ENCODE measurements around the gene MTHFS. TPM values are rescaled to one million over a fixed set of nuclear protein-coding genes. Genes with fewer than 3 reads are reported as not detected.

MTHFS gene
- total RNA-seq, 1 experiment from 2014 or later: 37.1 TPM

- no peak for DNase-seq (ENCODE audit: low spot score)
Measured at GRCh38 chr15:79816571-79816970, 80.2 kb downstream of the MTHFS start.

DNA sequence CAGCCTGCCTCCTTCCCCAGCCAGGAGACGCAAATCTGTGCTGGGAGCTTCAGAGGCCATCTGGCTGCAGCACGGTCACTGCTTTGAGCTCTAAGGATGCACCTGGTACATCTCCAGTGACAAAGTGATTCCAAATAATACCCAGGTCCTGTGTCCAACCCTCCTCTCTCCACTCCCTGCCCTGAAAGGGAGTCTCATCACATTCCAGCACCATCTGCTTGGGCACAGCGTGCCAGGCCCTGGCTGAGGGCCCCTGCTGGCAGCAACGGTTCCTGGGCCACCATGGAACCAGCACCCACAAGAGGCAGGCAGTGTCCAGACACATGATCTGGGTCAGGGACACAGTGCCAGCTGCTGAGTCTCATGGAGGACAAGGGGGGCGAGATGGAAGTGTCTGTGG is 81.3 kb downstream of the MTHFS start:
- no peak for DNase-seq (ENCODE audit: low spot score)

DNA sequence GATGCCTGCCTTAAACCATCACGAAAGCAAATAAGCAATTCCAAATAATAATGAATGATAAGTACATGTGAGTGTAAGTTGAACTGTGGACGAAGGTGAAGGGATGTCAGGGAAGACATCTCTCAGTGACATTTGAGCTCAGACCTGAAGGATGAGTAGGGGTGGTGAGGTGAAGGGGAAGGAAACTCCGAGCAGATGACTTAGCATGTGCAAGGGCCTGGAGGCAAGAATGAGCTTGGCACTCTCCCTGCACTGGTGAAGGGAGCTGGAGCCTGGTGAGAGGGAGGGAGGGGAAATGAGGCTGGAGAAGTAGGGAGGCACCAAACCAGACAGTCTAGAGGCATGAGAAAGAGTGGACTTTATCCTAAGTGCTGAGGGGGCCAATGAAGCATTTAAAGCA is 84.3 kb downstream of the MTHFS start:
- DNase-seq (ENCODE audit: low spot score): no peak

DNA sequence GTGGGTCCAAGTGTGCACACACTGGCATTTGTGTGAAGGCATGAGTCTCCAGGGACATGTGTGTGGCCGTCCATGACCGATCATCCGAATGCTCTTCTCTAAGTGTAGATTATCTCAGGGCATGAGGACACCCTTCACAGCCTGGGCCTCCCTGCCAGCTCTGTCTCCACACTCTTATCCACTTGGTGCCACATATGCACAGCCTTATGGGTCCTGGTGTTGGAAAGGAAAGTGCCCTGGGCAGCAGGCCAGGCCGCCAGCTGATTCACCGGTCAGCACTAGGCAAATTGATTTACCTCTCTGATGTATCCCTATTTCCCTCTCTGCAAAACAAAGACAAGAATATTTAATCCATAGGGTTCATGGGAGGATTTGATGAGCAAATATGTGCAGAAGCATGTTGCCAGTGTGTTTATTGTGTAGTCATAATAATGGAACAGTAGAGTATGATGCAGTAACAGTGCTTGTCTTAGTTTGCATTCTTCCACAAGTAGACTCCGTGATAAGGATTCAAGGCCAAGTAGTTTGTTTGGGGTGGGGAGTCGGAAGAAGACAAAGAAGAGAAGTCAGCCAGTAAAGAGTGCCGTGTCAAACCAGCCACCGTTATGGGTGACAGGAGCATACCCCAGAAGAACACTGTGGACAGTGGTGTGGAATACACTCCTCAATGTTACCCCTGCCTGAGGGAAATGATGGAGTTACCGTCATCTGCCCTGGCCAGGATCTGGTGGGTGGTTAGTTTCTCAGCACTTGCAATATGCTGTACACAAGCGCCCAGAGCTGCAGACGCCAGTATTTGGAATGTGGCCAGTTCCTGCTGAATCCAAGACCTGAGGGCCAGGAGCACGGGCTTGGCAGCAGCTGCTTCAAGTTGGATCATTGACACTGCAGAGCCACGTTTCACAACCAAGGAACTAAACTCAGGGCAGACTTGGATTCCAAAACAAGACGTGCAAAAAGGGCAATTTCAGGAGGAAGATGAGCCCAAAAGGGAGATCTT is 85.1 kb downstream of the MTHFS start:
- DNase-seq (ENCODE audit: low spot score): no peak

- no peak for DNase-seq (ENCODE audit: low spot score)
Measured at GRCh38 chr15:79804838-79805237, 92.0 kb downstream of the MTHFS start.

- no peak for DNase-seq (ENCODE audit: low spot score)
Measured at GRCh38 chr15:79798311-79798710, 98.5 kb downstream of the MTHFS start.

Small RNA genes lying within 50 kb of the gene (small RNA-seq; reads per million reads assigned to genes)
- not detected for gene RNU6-667P

Other genes starting within 250 kb of the MTHFS start
- gene BCL2A1, start 74.2 kb upstream of the MTHFS start, total RNA-seq (2014; rRNA removed; shearing (Covaris generic)): 0.31 TPM in 1 of 2 replicates, not detected in the other
- gene ZFAND6, start 162.7 kb upstream of the MTHFS start, total RNA-seq (2014; rRNA removed; shearing (Covaris generic)): 113 and 129 TPM in 2 replicates